ENCODE results near the gene GPR26. TPM values are rescaled to one million over a fixed set of nuclear protein-coding genes. Genes with fewer than 3 reads are reported as not detected.

GPR26 gene
- total RNA-seq, 1 donor from 2014 or later = 0.14 TPM

DNA sequence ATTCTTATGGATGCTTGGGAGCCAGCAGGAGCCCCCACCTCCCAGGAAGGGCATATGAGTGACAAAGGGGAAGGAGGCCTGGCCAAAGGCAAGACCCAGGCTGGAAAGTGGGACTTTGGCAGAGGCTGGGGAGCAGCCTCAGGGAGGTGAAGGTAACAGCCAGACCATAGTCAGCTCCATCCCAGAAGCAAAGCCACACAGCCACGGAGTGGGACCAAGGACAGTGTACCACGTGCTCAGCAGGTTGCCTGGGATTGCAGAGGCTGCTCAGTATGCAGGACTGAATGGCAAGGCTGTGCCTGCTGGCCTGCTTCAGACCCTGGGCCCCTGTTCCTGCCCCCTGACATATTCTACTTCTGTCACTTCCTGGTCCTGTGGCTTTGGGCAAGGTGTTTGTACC, 17.6 kb upstream of the GPR26 start:
- Mint-ChIP-seq H3K27me3 (peaks cover 46% of the 10 kb centered on the region), H3K27ac (no peak overlapping the region), H3K9me3 (no peaks in the 10 kb centered on the region), H3K36me3 (no peaks in the 10 kb centered on the region), H3K4me3 (no peak overlapping the region), H3K4me1 (ENCODE audit: unreplicated experiment) (no peaks in the 10 kb centered on the region)
- TF ChIP-seq CTCF (conservative IDR thresholded peaks at IDR 0.05) = no peak
- peak; percentile 53 for DNase-seq (ENCODE audit: extremely low spot score, unreplicated experiment)

DNA sequence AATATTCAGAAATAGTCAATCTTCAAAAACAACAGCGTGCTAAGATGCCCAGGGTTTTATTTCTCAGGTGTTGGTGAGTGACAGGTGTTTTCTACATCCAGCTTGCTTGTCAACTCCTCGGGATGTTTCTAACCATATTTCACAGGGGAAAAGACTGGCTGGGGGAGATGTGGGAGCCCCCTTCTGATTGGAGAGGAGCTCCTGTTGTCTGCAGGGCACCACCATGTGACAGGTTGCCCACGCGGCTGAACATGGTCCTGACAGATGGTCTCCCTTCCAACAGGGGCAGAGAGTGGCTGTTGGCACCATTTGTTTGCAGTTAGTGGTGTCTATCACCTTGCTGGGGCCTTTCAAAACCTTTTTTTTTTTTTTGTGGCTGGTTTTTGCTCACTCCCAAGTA, 16.5 kb upstream of the GPR26 start:
- peak; percentile 20 for DNase-seq (ENCODE audit: extremely low spot score, unreplicated experiment)
- no peak for TF ChIP-seq CTCF (conservative IDR thresholded peaks at IDR 0.05)
- Mint-ChIP-seq H3K27ac (no peak overlapping the region), H3K4me3 (no peak overlapping the region), H3K27me3 (peaks cover 47% of the 10 kb centered on the region), H3K4me1 (ENCODE audit: unreplicated experiment) (no peaks in the 10 kb centered on the region), H3K9me3 (no peaks in the 10 kb centered on the region), H3K36me3 (no peaks in the 10 kb centered on the region)

DNA sequence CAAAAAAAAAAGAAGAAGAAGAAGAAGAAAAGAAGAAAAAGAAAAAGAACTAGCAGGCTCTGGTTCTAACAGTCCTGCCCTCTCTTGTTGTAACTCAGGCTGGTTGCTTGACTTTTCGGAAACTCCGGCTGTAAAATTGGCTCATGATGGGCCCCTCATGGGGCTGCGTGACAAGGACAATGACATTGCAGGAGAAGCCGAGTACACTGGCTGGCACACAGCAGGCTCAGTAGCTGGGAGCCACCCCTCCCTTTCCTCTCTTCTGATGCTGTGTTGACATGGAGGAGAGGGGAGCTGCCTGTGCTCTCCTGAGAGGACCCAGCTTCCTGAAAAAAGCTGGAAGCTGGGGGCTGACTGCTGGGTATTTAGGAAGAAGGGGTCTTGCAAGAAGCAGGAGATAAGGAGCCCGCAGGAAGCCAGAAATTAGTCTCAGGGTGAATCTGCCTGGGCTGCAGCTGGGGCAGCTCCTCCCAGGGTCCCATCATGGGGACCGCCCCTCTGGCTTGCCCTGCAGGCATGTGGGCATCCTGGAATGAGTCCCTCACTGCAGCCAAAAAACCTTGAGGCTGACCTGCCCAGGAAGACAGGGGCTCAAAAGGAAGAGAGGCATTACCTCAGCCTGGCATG, 14.6 kb upstream of the GPR26 start:
- H3K9me3 Mint-ChIP-seq = no peaks in the 10 kb centered on the region
- no peak overlapping the region for H3K4me3 Mint-ChIP-seq

GRCh38 chr10:123655751-123656150, 10.4 kb upstream of the GPR26 start:
- DNase-seq (ENCODE audit: extremely low spot score, unreplicated experiment) = no peak
- no peak for TF ChIP-seq CTCF (conservative IDR thresholded peaks at IDR 0.05)
- no peaks in the 10 kb centered on the region for H3K4me1 Mint-ChIP-seq (ENCODE audit: unreplicated experiment)
- no peak overlapping the region for H3K27ac Mint-ChIP-seq
- H3K9me3 Mint-ChIP-seq = no peaks in the 10 kb centered on the region
- H3K27me3 Mint-ChIP-seq = peaks cover 49% of the 10 kb centered on the region
- no peaks in the 10 kb centered on the region for H3K36me3 Mint-ChIP-seq
- H3K4me3 Mint-ChIP-seq = no peak overlapping the region

More for the DNA sequence above, 14.6 kb upstream of the GPR26 start:
- Mint-ChIP-seq H3K27ac (no peak overlapping the region), H3K4me1 (ENCODE audit: unreplicated experiment) (no peaks in the 10 kb centered on the region), H3K27me3 (peaks cover 48% of the 10 kb centered on the region), H3K36me3 (no peaks in the 10 kb centered on the region)
- TF ChIP-seq CTCF (conservative IDR thresholded peaks at IDR 0.05) = no peak
- peak; percentile 56 for DNase-seq (ENCODE audit: extremely low spot score, unreplicated experiment)

DNA sequence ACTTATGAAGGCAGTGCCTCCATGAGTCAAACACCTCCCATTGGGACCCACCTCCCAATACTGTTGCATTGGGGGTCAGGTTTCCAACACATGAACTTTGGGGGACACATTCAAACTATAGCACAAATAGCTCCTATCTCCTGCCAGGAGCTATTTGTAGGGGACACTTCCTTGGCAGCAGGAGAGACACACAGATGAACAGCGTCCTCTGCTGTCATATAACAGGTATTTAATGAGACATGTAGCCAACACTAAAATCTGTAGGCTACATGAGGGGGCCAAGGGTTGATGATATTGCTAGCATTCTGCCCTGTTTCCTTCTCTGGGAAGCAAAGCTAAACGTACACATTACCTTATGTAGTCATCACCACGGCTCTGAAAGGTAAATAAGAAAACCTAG, 2.6 kb upstream of the GPR26 start:
- Mint-ChIP-seq H3K4me1 (ENCODE audit: unreplicated experiment) (no peaks in the 10 kb centered on the region), H3K4me3 (no peak overlapping the region), H3K36me3 (no peaks in the 10 kb centered on the region), H3K27ac (no peak overlapping the region), H3K9me3 (no peaks in the 10 kb centered on the region), H3K27me3 (peaks cover 84% of the 10 kb centered on the region)
- no peak for TF ChIP-seq CTCF (conservative IDR thresholded peaks at IDR 0.05)
- DNase-seq (ENCODE audit: extremely low spot score, unreplicated experiment) = no peak
